B cell (primary cell): Measurements from ENCODE around the gene JPH3.

Experiments
- CTCF ChIP-seq: fragments of 200-600 bp; IDR thresholded peaks from one replicate; pipeline ENCODE4 v1.8.0; 2022; ENCODE audit warnings: antibody characterized with exemption, mild to moderate bottlenecking
- EZH2 ChIP-seq: IDR thresholded peaks from 2 replicates; pipeline ENCODE4 v1.6.1; 2012; ENCODE audit warnings: borderline replicate concordance, low read depth, mild to moderate bottlenecking, moderate library complexity, low read length; ENCODE audit not compliant: insufficient read depth, poor library complexity, severe bottlenecking

- TF ChIP-seq CTCF (no peak), EZH2 (no peak)
These were observed 21.4 kb upstream of the JPH3 start for GRCh38 chr16:87580855-87581261.
